ENCODE measurements around the gene SHC2.

DNA sequence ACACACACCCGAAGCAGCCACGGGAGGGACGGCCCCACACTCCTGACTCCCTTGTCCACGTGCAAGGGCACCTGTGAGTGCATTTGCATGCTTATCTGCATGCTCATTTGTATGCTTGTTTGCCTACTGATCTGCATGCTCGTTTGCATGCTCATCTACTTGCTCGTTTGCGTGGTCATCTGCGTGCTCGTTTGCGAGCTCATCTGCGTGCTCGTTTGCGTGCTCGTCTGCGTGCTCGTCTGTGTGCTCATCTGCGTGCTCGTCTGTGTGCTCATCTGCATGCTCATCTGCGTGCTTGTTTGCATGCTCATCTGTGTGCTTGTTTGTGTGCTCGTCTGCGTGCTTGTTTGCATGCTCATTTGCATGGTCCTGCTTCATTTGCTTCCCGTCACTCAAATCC is 23.8 kb downstream of the SHC2 start:
- TF ChIP-seq RFX5 (IDR thresholded peaks at IDR 0.05; ENCODE audit: low read length) (no peak), NFIC (IDR thresholded peaks at IDR 0.05; ENCODE audit: borderline replicate concordance) (no peak), CHD2 (IDR thresholded peaks at IDR 0.05; ENCODE audit: low read length, partially characterized antibody) (no peak), SIN3A (IDR thresholded peaks at IDR 0.05; ENCODE audit: borderline replicate concordance, low read depth, low read length) (no peak), POLR2AphosphoS5 (IDR thresholded peaks at IDR 0.05; ENCODE audit: low read depth, low read length) (no peak), USF1 (IDR thresholded peaks at IDR 0.05; ENCODE audit: borderline replicate concordance, low read depth) (no peak), SMC3 (IDR thresholded peaks at IDR 0.05; ENCODE audit: low read depth, low read length) (no peak)
- TF ChIP-seq, protein P1, sequence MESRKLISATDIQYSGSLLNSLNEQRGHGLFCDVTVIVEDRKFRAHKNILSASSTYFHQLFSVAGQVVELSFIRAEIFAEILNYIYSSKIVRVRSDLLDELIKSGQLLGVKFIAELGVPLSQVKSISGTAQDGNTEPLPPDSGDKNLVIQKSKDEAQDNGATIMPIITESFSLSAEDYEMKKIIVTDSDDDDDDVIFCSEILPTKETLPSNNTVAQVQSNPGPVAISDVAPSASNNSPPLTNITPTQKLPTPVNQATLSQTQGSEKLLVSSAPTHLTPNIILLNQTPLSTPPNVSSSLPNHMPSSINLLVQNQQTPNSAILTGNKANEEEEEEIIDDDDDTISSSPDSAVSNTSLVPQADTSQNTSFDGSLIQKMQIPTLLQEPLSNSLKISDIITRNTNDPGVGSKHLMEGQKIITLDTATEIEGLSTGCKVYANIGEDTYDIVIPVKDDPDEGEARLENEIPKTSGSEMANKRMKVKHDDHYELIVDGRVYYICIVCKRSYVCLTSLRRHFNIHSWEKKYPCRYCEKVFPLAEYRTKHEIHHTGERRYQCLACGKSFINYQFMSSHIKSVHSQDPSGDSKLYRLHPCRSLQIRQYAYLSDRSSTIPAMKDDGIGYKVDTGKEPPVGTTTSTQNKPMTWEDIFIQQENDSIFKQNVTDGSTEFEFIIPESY (IDR thresholded peaks at IDR 0.05; ENCODE audit: borderline replicate concordance, low read depth): no peak
- TF ChIP-seq, protein P2, sequence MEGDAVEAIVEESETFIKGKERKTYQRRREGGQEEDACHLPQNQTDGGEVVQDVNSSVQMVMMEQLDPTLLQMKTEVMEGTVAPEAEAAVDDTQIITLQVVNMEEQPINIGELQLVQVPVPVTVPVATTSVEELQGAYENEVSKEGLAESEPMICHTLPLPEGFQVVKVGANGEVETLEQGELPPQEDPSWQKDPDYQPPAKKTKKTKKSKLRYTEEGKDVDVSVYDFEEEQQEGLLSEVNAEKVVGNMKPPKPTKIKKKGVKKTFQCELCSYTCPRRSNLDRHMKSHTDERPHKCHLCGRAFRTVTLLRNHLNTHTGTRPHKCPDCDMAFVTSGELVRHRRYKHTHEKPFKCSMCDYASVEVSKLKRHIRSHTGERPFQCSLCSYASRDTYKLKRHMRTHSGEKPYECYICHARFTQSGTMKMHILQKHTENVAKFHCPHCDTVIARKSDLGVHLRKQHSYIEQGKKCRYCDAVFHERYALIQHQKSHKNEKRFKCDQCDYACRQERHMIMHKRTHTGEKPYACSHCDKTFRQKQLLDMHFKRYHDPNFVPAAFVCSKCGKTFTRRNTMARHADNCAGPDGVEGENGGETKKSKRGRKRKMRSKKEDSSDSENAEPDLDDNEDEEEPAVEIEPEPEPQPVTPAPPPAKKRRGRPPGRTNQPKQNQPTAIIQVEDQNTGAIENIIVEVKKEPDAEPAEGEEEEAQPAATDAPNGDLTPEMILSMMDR (IDR thresholded peaks at IDR 0.05): no peak
- TF ChIP-seq, protein P3, sequence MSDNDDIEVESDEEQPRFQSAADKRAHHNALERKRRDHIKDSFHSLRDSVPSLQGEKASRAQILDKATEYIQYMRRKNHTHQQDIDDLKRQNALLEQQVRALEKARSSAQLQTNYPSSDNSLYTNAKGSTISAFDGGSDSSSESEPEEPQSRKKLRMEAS (IDR thresholded peaks at IDR 0.05; ENCODE audit: low read depth): no peak
